ENCODE results near the gene OR10G3.

Gene OR10G3

DNA sequence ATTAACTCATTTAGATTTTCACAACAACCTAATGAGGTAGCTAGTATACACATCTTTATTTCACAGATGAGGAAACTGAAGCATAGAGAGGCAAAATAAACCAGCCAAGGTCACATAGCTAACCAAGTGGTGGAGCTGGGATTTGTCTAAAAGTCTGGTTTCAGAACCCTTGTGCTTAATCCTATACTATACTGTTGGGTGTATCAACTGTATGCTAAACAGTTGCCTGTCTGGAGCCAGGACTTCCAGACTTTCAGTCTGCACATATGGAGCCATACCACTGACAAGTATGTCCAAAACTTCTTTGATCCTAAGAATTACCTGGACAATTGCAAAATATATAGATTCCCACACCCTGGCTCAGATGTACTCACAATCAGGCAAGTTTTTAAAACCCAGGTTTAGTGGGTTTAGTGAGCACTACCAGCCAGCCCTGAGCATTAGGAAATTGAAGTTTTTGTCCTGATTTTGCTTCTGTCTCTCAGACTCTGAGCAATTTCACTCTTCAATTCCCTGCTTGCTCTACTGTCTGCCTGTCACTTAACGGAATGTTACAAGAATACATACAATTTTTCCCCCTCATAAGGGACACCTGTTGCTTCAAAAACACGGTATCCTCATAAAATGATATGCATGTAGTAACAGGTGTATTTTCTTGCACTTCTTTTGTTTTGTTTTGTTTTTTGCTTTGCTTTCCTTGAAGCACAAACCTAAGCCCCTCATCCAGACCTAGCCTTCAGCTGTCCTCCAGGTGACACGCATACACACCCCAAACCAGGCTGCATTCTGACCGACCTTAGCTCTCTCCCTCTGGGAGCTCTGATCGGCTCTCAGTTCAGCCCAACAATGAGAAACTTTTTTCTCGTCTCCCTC is 44.1 kb downstream of the OR10G3 start:
- Histone ChIP-seq H3F3A (ENCODE audit: low read depth) (no peaks in the 10 kb centered on the region), H3K79me2 (ENCODE audit: insufficient read depth, low read length) (no peaks in the 10 kb centered on the region), H3K27me3 (ENCODE audit: insufficient read depth, low read length, poor library complexity, severe bottlenecking) (peaks cover 9% of the 10 kb centered on the region), H4K20me1 (ENCODE audit: insufficient read depth, low read length, poor library complexity, severe bottlenecking) (no peaks in the 10 kb centered on the region), H3K9me3 (ENCODE audit: insufficient read depth, low read depth, low read length) (no peaks in the 10 kb centered on the region), H3K4me3 (ENCODE audit: low read length, poor library complexity, severe bottlenecking) (no peak overlapping the region), H3K9ac (ENCODE audit: low read depth, low read length, poor library complexity, severe bottlenecking) (no peak overlapping the region), H3K4me2 (ENCODE audit: low read depth, low read length, poor library complexity, severe bottlenecking) (no peak overlapping the region), H3K36me3 (ENCODE audit: insufficient read depth, low read length) (no peaks in the 10 kb centered on the region), H2AFZ (ENCODE audit: low read length) (0 out of 2 replicates have a peak overlapping the region, but pooled peaks have one; percentile 17), H3K9me2 (replicated peaks; ENCODE audit: low read depth, low read length) (no peaks in the 10 kb centered on the region), H3K4me1 (ENCODE audit: insufficient read depth, low read length, poor library complexity, severe bottlenecking) (no peaks in the 10 kb centered on the region)
- TF ChIP-seq EZH2phosphoT487 (IDR thresholded peaks at IDR 0.05; ENCODE audit: borderline replicate concordance) = no peak
- TF ChIP-seq CTCF (conservative IDR thresholded peaks at IDR 0.05; ENCODE audit: low read length) = no peak

GRCh38 chr14:21534576-21534975 is 45.3 kb downstream of the OR10G3 start:
- no peaks in the 10 kb centered on the region for H3K9me3 ChIP-seq (ENCODE audit: insufficient read depth, low read depth, low read length)
- H3K79me2 ChIP-seq (ENCODE audit: insufficient read depth, low read length) = no peaks in the 10 kb centered on the region
- H3K27me3 ChIP-seq (ENCODE audit: insufficient read depth, low read length, poor library complexity, severe bottlenecking) = peaks cover 9% of the 10 kb centered on the region
- no peaks in the 10 kb centered on the region for H4K20me1 ChIP-seq (ENCODE audit: insufficient read depth, low read length, poor library complexity, severe bottlenecking)
- H3K36me3 ChIP-seq (ENCODE audit: insufficient read depth, low read length) = no peaks in the 10 kb centered on the region
- H3K4me2 ChIP-seq (ENCODE audit: low read depth, low read length, poor library complexity, severe bottlenecking) = no peak overlapping the region
- H3K4me1 ChIP-seq (ENCODE audit: insufficient read depth, low read length, poor library complexity, severe bottlenecking) = no peaks in the 10 kb centered on the region
- no peak overlapping the region for H3K9ac ChIP-seq (ENCODE audit: low read depth, low read length, poor library complexity, severe bottlenecking)
- no peaks in the 10 kb centered on the region for H3F3A ChIP-seq (ENCODE audit: low read depth)
- H3K9me2 ChIP-seq (replicated peaks; ENCODE audit: low read depth, low read length) = no peaks in the 10 kb centered on the region
- no peak overlapping the region for H3K4me3 ChIP-seq (ENCODE audit: low read length, poor library complexity, severe bottlenecking)
- TF ChIP-seq EZH2phosphoT487 (IDR thresholded peaks at IDR 0.05; ENCODE audit: borderline replicate concordance) (no peak), CTCF (conservative IDR thresholded peaks at IDR 0.05; ENCODE audit: low read length) (no peak)
- no peak overlapping the region for H2AFZ ChIP-seq (ENCODE audit: low read length)

GRCh38 chr14:21533294-21533693 is 46.6 kb downstream of the OR10G3 start:
- no peak for TF ChIP-seq EZH2phosphoT487 (IDR thresholded peaks at IDR 0.05; ENCODE audit: borderline replicate concordance)
- TF ChIP-seq CTCF (conservative IDR thresholded peaks at IDR 0.05; ENCODE audit: low read length) = no peak
- H3K36me3 ChIP-seq (ENCODE audit: insufficient read depth, low read length) = no peaks in the 10 kb centered on the region
- H4K20me1 ChIP-seq (ENCODE audit: insufficient read depth, low read length, poor library complexity, severe bottlenecking) = no peaks in the 10 kb centered on the region
- H3K4me2 ChIP-seq (ENCODE audit: low read depth, low read length, poor library complexity, severe bottlenecking) = no peak overlapping the region
- H3K4me3 ChIP-seq (ENCODE audit: low read length, poor library complexity, severe bottlenecking) = no peak overlapping the region
- H3K9me3 ChIP-seq (ENCODE audit: insufficient read depth, low read depth, low read length) = no peaks in the 10 kb centered on the region
- H3K27me3 ChIP-seq (ENCODE audit: insufficient read depth, low read length, poor library complexity, severe bottlenecking) = peaks cover 9% of the 10 kb centered on the region
- no peaks in the 10 kb centered on the region for H3F3A ChIP-seq (ENCODE audit: low read depth)
- no peak overlapping the region for H2AFZ ChIP-seq (ENCODE audit: low read length)
- H3K79me2 ChIP-seq (ENCODE audit: insufficient read depth, low read length) = no peaks in the 10 kb centered on the region
- no peak overlapping the region for H3K9ac ChIP-seq (ENCODE audit: low read depth, low read length, poor library complexity, severe bottlenecking)
- no peaks in the 10 kb centered on the region for H3K4me1 ChIP-seq (ENCODE audit: insufficient read depth, low read length, poor library complexity, severe bottlenecking)
- no peaks in the 10 kb centered on the region for H3K9me2 ChIP-seq (replicated peaks; ENCODE audit: low read depth, low read length)

Measured in Loucy (cell line).